ENCODE results near the gene KIAA1217.

KIAA1217 gene

DNA sequence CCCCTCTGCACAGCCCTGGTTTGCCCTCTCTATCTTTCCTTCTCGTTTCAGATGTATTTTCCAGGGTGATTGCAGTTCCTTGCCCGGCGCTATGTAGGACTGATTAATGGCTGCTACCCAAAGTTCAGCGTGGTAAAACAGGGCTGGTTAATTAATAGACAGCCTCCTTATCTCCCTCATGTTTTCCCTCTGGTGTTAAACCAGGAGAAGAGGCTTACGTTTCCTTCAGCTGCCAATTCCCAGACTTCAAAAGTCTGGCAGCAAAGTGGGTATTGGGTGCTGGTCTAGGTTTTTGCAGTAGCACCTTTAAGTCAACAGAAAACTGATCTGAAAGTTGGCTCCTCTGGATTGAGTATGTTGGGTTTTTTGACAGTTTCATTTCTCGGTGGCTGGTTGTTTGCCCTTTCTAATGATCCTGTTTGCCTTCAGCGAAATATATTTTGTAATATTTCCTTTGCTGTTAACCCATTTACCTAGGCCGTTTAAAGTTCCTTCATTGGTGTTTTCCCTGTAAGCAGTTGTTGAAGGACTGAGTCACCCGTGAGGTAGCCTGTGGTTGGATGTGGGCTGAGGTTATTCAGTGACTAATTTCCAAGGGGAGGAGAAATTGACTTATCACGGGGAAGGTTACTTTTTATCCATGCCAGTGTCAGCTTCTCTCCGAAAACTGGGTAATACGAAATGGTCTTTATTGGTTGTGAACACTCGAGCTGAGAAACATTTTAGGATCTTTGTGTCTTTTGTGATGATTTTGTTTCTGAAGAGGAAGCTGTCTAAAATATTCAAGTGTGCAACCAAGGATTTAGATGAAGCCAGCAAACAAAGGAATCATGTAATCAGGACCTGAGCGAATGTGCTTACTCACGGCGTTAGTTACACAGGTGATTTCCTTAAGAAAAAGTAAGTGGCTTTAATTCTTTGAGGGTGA lies 257.2 kb downstream of the KIAA1217 start:
- no peak overlapping the region for H3K4me2 ChIP-seq (ENCODE audit: low read depth, low read length, poor library complexity, severe bottlenecking)

GRCh38 chr10:24467136-24467535 lies 258.2 kb downstream of the KIAA1217 start:
- H3F3A ChIP-seq (ENCODE audit: insufficient read depth) = no peaks in the 10 kb centered on the region
- no peaks in the 10 kb centered on the region for H3K9me3 ChIP-seq (ENCODE audit: insufficient read depth, low read length)
- no peaks in the 10 kb centered on the region for H3K36me3 ChIP-seq (ENCODE audit: low read length)
- H3K9me2 ChIP-seq (replicated peaks; ENCODE audit: insufficient read depth, low read length) = no peaks in the 10 kb centered on the region
- no peak overlapping the region for H3K4me3 ChIP-seq (ENCODE audit: insufficient read depth, low read length, poor library complexity, severe bottlenecking)
- H3K4me2 ChIP-seq (ENCODE audit: low read depth, low read length, poor library complexity, severe bottlenecking) = no peak overlapping the region
- no peaks in the 10 kb centered on the region for H4K20me1 ChIP-seq (ENCODE audit: low read depth, low read length)
- no peak for TF ChIP-seq CTCF (IDR thresholded peaks at IDR 0.05; ENCODE audit: insufficient read depth, low read length, poor library complexity, severe bottlenecking)
- TF ChIP-seq EZH2phosphoT487 (conservative IDR thresholded peaks at IDR 0.05; ENCODE audit: low read length) = no peak
- no peak overlapping the region for H2AFZ ChIP-seq (ENCODE audit: low read depth, low read length, severe bottlenecking)
- no peaks in the 10 kb centered on the region for H3K79me2 ChIP-seq (ENCODE audit: insufficient read depth, low read length)
- H3K9ac ChIP-seq (ENCODE audit: low read length) = no peak overlapping the region
- no peaks in the 10 kb centered on the region for H3K27me3 ChIP-seq (ENCODE audit: low read length)
- H3K27ac ChIP-seq (ENCODE audit: low read depth, low read length) = no peak overlapping the region

More for the DNA sequence above, 257.2 kb downstream of the KIAA1217 start:
- H3K9me2 ChIP-seq (replicated peaks; ENCODE audit: insufficient read depth, low read length) = no peaks in the 10 kb centered on the region
- no peaks in the 10 kb centered on the region for H3K36me3 ChIP-seq (ENCODE audit: low read length)
- no peak overlapping the region for H3K4me3 ChIP-seq (ENCODE audit: insufficient read depth, low read length, poor library complexity, severe bottlenecking)
- no peaks in the 10 kb centered on the region for H3K9me3 ChIP-seq (ENCODE audit: insufficient read depth, low read length)
- H3K9ac ChIP-seq (ENCODE audit: low read length) = no peak overlapping the region
- TF ChIP-seq EZH2phosphoT487 (conservative IDR thresholded peaks at IDR 0.05; ENCODE audit: low read length) = no peak
- no peak for TF ChIP-seq CTCF (IDR thresholded peaks at IDR 0.05; ENCODE audit: insufficient read depth, low read length, poor library complexity, severe bottlenecking)
- no peak overlapping the region for H3K27ac ChIP-seq (ENCODE audit: low read depth, low read length)
- no peaks in the 10 kb centered on the region for H4K20me1 ChIP-seq (ENCODE audit: low read depth, low read length)
- H3K27me3 ChIP-seq (ENCODE audit: low read length) = no peaks in the 10 kb centered on the region
- no peaks in the 10 kb centered on the region for H3F3A ChIP-seq (ENCODE audit: insufficient read depth)
- no peak overlapping the region for H2AFZ ChIP-seq (ENCODE audit: low read depth, low read length, severe bottlenecking)
- H3K79me2 ChIP-seq (ENCODE audit: insufficient read depth, low read length) = no peaks in the 10 kb centered on the region

- H3K79me2 ChIP-seq (ENCODE audit: insufficient read depth, low read length) = no peaks in the 10 kb centered on the region
- no peaks in the 10 kb centered on the region for H3K9me2 ChIP-seq (replicated peaks; ENCODE audit: insufficient read depth, low read length)
- H3K4me3 ChIP-seq (ENCODE audit: insufficient read depth, low read length, poor library complexity, severe bottlenecking) = no peak overlapping the region
- TF ChIP-seq CTCF (IDR thresholded peaks at IDR 0.05; ENCODE audit: insufficient read depth, low read length, poor library complexity, severe bottlenecking) (no peak), EZH2phosphoT487 (conservative IDR thresholded peaks at IDR 0.05; ENCODE audit: low read length) (no peak)
- H3K9me3 ChIP-seq (ENCODE audit: insufficient read depth, low read length) = no peaks in the 10 kb centered on the region
- no peak overlapping the region for H3K27ac ChIP-seq (ENCODE audit: low read depth, low read length)
- H3K27me3 ChIP-seq (ENCODE audit: low read length) = no peaks in the 10 kb centered on the region
- no peak overlapping the region for H2AFZ ChIP-seq (ENCODE audit: low read depth, low read length, severe bottlenecking)
- no peak overlapping the region for H3K4me2 ChIP-seq (ENCODE audit: low read depth, low read length, poor library complexity, severe bottlenecking)
- H3K36me3 ChIP-seq (ENCODE audit: low read length) = no peaks in the 10 kb centered on the region
- H3F3A ChIP-seq (ENCODE audit: insufficient read depth) = no peaks in the 10 kb centered on the region
- H3K9ac ChIP-seq (ENCODE audit: low read length) = no peak overlapping the region
- H4K20me1 ChIP-seq (ENCODE audit: low read depth, low read length) = no peaks in the 10 kb centered on the region
Measured at GRCh38 chr10:24467605-24468004, 258.7 kb downstream of the KIAA1217 start.
